K562 (cell line): Measurements from ENCODE around the gene NMRAL1. TPM values are rescaled to one million over a fixed set of nuclear protein-coding genes. Genes with fewer than 3 reads are reported as not detected.

Source experiments
- AFF4 ChIP-seq: sonication (generic); formaldehyde crosslinking; IDR thresholded peaks from 2 replicates; pipeline ENCODE4 v1.8.0; 2023; ENCODE audit warnings: mild to moderate bottlenecking, missing genetic modification reagents
- ARID1B ChIP-seq: fragments of 450-650 bp; IDR thresholded peaks from 2 replicates; pipeline ENCODE4 v1.6.1; 2016; ENCODE audit warnings: antibody characterized with exemption, mild to moderate bottlenecking, inconsistent platforms
- BCL6 ChIP-seq: fragments of 250-450 bp; sonication (Bioruptor Pico); IDR thresholded peaks from 2 replicates; pipeline ENCODE4 v1.4.0; 2020
- CHAMP1 ChIP-seq: fragments of 450-650 bp; IDR thresholded peaks from 2 replicates; pipeline ENCODE4 v1.6.1; 2016; ENCODE audit warnings: mild to moderate bottlenecking
- CREB1 ChIP-seq, 2 experiments: sonication (generic) in 1 of 2; formaldehyde crosslinking in 1 of 2; IDR thresholded peaks; 2 replicates each; pipeline versions ENCODE4 v1.6.1 to v1.8.0; 2012 to 2022; ENCODE audit warnings: inconsistent platforms in 1 of 2, mild to moderate bottlenecking in 1 of 2, missing genetic modification reagents in 1 of 2, moderate library complexity in 1 of 2
- DMBX1 ChIP-seq: fragments of 250-450 bp; sonication (Bioruptor Pico); IDR thresholded peaks from 2 replicates; pipeline ENCODE4 v1.8.0; 2022; ENCODE audit warnings: inconsistent platforms, mild to moderate bottlenecking, moderate library complexity, borderline replicate concordance
- ETV1 ChIP-seq: fragments of 450-650 bp; conservative IDR thresholded peaks from 2 replicates; pipeline ENCODE4 v1.6.1; 2016; ENCODE audit warnings: missing genetic modification characterization, control low read depth, low read depth, missing compliant biosample characterization
- ILK ChIP-seq: fragments of 450-650 bp; IDR thresholded peaks from 2 replicates; pipeline ENCODE4 v1.6.1; 2016; ENCODE audit warnings: missing genetic modification characterization, low read depth, mild to moderate bottlenecking, missing compliant biosample characterization, moderate library complexity, borderline replicate concordance
- MTA2 ChIP-seq: fragments of 450-650 bp; IDR thresholded peaks from 2 replicates; pipeline ENCODE4 v1.6.1; 2016; ENCODE audit warnings: low read depth
- NCOA6 ChIP-seq: fragments of 450-650 bp; IDR thresholded peaks from 2 replicates; pipeline ENCODE4 v1.6.1; 2017; ENCODE audit warnings: mild to moderate bottlenecking
- PML ChIP-seq: IDR thresholded peaks from 2 replicates; pipeline ENCODE4 v1.6.1; 2012; ENCODE audit warnings: low read length, inconsistent platforms
- RBM34 ChIP-seq: fragments of 200-400 bp; formaldehyde crosslinking; IDR thresholded peaks from 2 replicates; pipeline ENCODE4 v1.6.1; 2018; ENCODE audit warnings: low read length, borderline replicate concordance; ENCODE audit not compliant: insufficient read depth
- SNAPC5 ChIP-seq: fragments of 250-450 bp; sonication (Bioruptor Pico); IDR thresholded peaks from 2 replicates; pipeline ENCODE4 v1.8.0; 2021; ENCODE audit warnings: moderate library complexity, mild to moderate bottlenecking, inconsistent platforms
- ZBTB11 ChIP-seq, 3 experiments: fragments of 200-800 bp in 1 of 3; fragments of 250-450 bp in 1 of 3; fragments of 450-650 bp in 1 of 3; sonication (Bioruptor Pico) in 1 of 3; sonication (Bioruptor generic) in 1 of 3; formaldehyde crosslinking in 1 of 3; IDR thresholded peaks; 2 replicates each; pipeline versions ENCODE4 v1.6.1 to v1.8.0; 2016 to 2022; ENCODE audit warnings: mild to moderate bottlenecking in 2 of 3, missing genetic modification characterization in 2 of 3, missing compliant biosample characterization in 1 of 3, moderate library complexity in 1 of 3
- ZNF197 ChIP-seq: fragments of 200-800 bp; sonication (Bioruptor generic); IDR thresholded peaks from 2 replicates; pipeline ENCODE4 v1.6.1; 2016; ENCODE audit warnings: low read depth, missing genetic modification characterization, missing compliant biosample characterization
- ZNF224 ChIP-seq: sonication (generic); formaldehyde crosslinking; IDR thresholded peaks from 2 replicates; pipeline ENCODE4 v1.8.0; 2022; ENCODE audit warnings: mild to moderate bottlenecking, missing genetic modification reagents
- polyA plus RNA-seq, 8 experiments: library from polyadenylated mRNA; depleted of rRNA in 4 of 8; stranded (reverse) in 5 of 8; unstranded in 3 of 8; fragments of >200 nt; fragmentation: Nextera tagmentation in 2 of 8; fragmentation: Illumina TruSeq in 1 of 8; extraction: Ambion mirVana in 2 of 8; extraction: Trizol in 1 of 8; gene quantifications; 2 replicates each; pipeline versions ENCODE4 v1.2.1 to v1.2.3, GENCODE V29; 2011 to 2014; ENCODE audit warnings: inconsistent platforms in 1 of 8, missing spikeins in 1 of 8
- total RNA-seq, 7 experiments: library from RNA; depleted of rRNA in 6 of 7; stranded (reverse); fragments of >200 nt in 6 of 7; fragmentation: Illumina TruSeq in 2 of 7; extraction: Trizol in 2 of 7; gene quantifications; 2 replicates each; pipeline versions ENCODE4 v1.2.1 to v1.2.3, GENCODE V29; 2011 to 2021; ENCODE audit warnings: low replicate concordance in 1 of 7

The NMRAL1 gene
- total and polyA plus RNA-seq, 9 of the 15 experiments (the other 6 are each of a cell fraction or from before 2014, with no cell fraction given) = 6.3 to 116 (median 63.2) TPM

- no peak for TF ChIP-seq ZNF197 (CRISPR knock-in tag)
- TF ChIP-seq ETV1 (tag) = peak; percentile 58; the same call in 1 of the 2 replicates
- TF ChIP-seq PML = 0 out of 2 replicates have a peak, but pooled peaks have one; percentile 17
- TF ChIP-seq AFF4 (CRISPR knock-in tag) = peak; percentile 80; the same call in 1 of the 2 replicates
- TF ChIP-seq RBM34 = peak; percentile 91; the same call in 1 of the 2 replicates
- no peak for TF ChIP-seq MTA2
- no peak for TF ChIP-seq CHAMP1
- no peak for TF ChIP-seq ZNF224
- no peak for TF ChIP-seq SNAPC5 (CRISPR knock-in tag)
- TF ChIP-seq DMBX1 (CRISPR knock-in tag) = no peak
- no peak for TF ChIP-seq ARID1B
- TF ChIP-seq NCOA6 = peak; percentile 88; the same call in 1 of the 2 replicates
- no peak for TF ChIP-seq BCL6 (CRISPR knock-in tag)
- peak; percentile 80 for TF ChIP-seq CREB1 (IDR thresholded peaks at IDR 0.05)
- TF ChIP-seq CREB1 (CRISPR knock-in tag; IDR thresholded peaks at IDR 0.05) = peak; percentile 92
- no peak for TF ChIP-seq ILK
- no peak; a peak in 1 of 6 replicates for TF ChIP-seq ZBTB11 (CRISPR knock-in tag; IDR thresholded peaks at IDR 0.05)
Measured at GRCh38 chr16:4475880-4476788, 1.7 kb upstream of the NMRAL1 start, which contains the start of gene HMOX2 (continued).
